Measurements from ENCODE around the gene TJP3.
A peak's percentile ranks its signal among the peaks of the same experiment; 100 is the strongest.

The TJP3 gene

GRCh38 chr19:3697671-3698385 lies 10.4 kb upstream of the TJP3 start:
- Histone ChIP-seq H3K4me3 (ENCODE audit: low read length) (peak overlapping the region; percentile 52), H3K36me3 (ENCODE audit: control insufficient read depth, insufficient read depth, low read length) (no peaks in the 10 kb centered on the region), H3K27me3 (ENCODE audit: control insufficient read depth, insufficient read depth, low read length) (no peaks in the 10 kb centered on the region), H3K4me1 (ENCODE audit: control insufficient read depth, insufficient read depth, low read length) (peaks cover 14% of the 10 kb centered on the region), H3K9ac (ENCODE audit: low read length) (no peak overlapping the region), H3K27ac (ENCODE audit: low read depth, low read length) (peak overlapping the region; percentile 95)

- H3K9ac ChIP-seq (ENCODE audit: low read length) = no peak overlapping the region
- H3K27me3 ChIP-seq (ENCODE audit: control insufficient read depth, insufficient read depth, low read length) = no peaks in the 10 kb centered on the region
- H3K36me3 ChIP-seq (ENCODE audit: control insufficient read depth, insufficient read depth, low read length) = no peaks in the 10 kb centered on the region
- peaks cover 13% of the 10 kb centered on the region for H3K4me1 ChIP-seq (ENCODE audit: control insufficient read depth, insufficient read depth, low read length)
- peak overlapping the region; percentile 95 for H3K27ac ChIP-seq (ENCODE audit: low read depth, low read length)
- peak overlapping the region; percentile 52 for H3K4me3 ChIP-seq (ENCODE audit: low read length)
Observed at GRCh38 chr19:3698386-3698950, 9.7 kb upstream of the TJP3 start.

- peak overlapping the region; percentile 80 for H3K9ac ChIP-seq (ENCODE audit: low read length)
- H3K4me3 ChIP-seq (ENCODE audit: low read length) = peak overlapping the region; percentile 92
- H3K4me1 ChIP-seq (ENCODE audit: control insufficient read depth, insufficient read depth, low read length) = peaks cover 12% of the 10 kb centered on the region
- peak overlapping the region; percentile 95 for H3K27ac ChIP-seq (ENCODE audit: low read depth, low read length)
- H3K36me3 ChIP-seq (ENCODE audit: control insufficient read depth, insufficient read depth, low read length) = no peaks in the 10 kb centered on the region
- H3K27me3 ChIP-seq (ENCODE audit: control insufficient read depth, insufficient read depth, low read length) = no peaks in the 10 kb centered on the region
Observed at GRCh38 chr19:3698974-3699740, 9.0 kb upstream of the TJP3 start.

GRCh38 chr19:3699741-3700241 lies 8.4 kb upstream of the TJP3 start:
- Histone ChIP-seq H3K27ac (ENCODE audit: low read depth, low read length) (peak overlapping the region; percentile 95), H3K4me1 (ENCODE audit: control insufficient read depth, insufficient read depth, low read length) (peaks cover 12% of the 10 kb centered on the region), H3K9ac (ENCODE audit: low read length) (peak overlapping the region; percentile 80), H3K27me3 (ENCODE audit: control insufficient read depth, insufficient read depth, low read length) (no peaks in the 10 kb centered on the region), H3K4me3 (ENCODE audit: low read length) (peak overlapping the region; percentile 92), H3K36me3 (ENCODE audit: control insufficient read depth, insufficient read depth, low read length) (no peaks in the 10 kb centered on the region)

GRCh38 chr19:3700242-3701032 lies 7.7 kb upstream of the TJP3 start, which contains the start of gene PIP5K1C:
TSS of gene PIP5K1C (minus strand) at chr19:3700468. CDS start at chr19:3700390, 78 bp downstream.
- peak within 1 kb of the TSS; percentile 80 for H3K9ac ChIP-seq (ENCODE audit: low read length)
- no peaks in the 10 kb centered on the region for H3K27me3 ChIP-seq (ENCODE audit: control insufficient read depth, insufficient read depth, low read length)
- peaks cover 12% of the 10 kb centered on the region for H3K4me1 ChIP-seq (ENCODE audit: control insufficient read depth, insufficient read depth, low read length)
- H3K36me3 ChIP-seq (ENCODE audit: control insufficient read depth, insufficient read depth, low read length) = no peaks in the 10 kb centered on the region
- peak within 1 kb of the TSS; percentile 95 for H3K27ac ChIP-seq (ENCODE audit: low read depth, low read length)
- H3K4me3 ChIP-seq (ENCODE audit: low read length) = peak within 1 kb of the TSS; percentile 92

- Histone ChIP-seq H3K4me3 (ENCODE audit: low read length) (no peak overlapping the region), H3K9ac (ENCODE audit: low read length) (no peak overlapping the region), H3K36me3 (ENCODE audit: control insufficient read depth, insufficient read depth, low read length) (no peaks in the 10 kb centered on the region), H3K27ac (ENCODE audit: low read depth, low read length) (no peak overlapping the region), H3K4me1 (ENCODE audit: control insufficient read depth, insufficient read depth, low read length) (peaks cover 12% of the 10 kb centered on the region), H3K27me3 (ENCODE audit: control insufficient read depth, insufficient read depth, low read length) (no peaks in the 10 kb centered on the region)
Observed at GRCh38 chr19:3701200-3701599, 7.0 kb upstream of the TJP3 start.

GRCh38 chr19:3707868-3708206 lies 347 bp upstream of the TJP3 start:
- peaks cover 3% of the 10 kb centered on the region for H3K4me1 ChIP-seq (ENCODE audit: control insufficient read depth, insufficient read depth, low read length)
- H3K27ac ChIP-seq (ENCODE audit: low read depth, low read length) = no peak overlapping the region
- peak overlapping the region; percentile 69 for H3K4me3 ChIP-seq (ENCODE audit: low read length)
- H3K36me3 ChIP-seq (ENCODE audit: control insufficient read depth, insufficient read depth, low read length) = no peaks in the 10 kb centered on the region
- H3K9ac ChIP-seq (ENCODE audit: low read length) = no peak overlapping the region
- H3K27me3 ChIP-seq (ENCODE audit: control insufficient read depth, insufficient read depth, low read length) = no peaks in the 10 kb centered on the region

GRCh38 chr19:3710265-3710812 lies 2.2 kb downstream of the TJP3 start:
- Histone ChIP-seq H3K27me3 (ENCODE audit: control insufficient read depth, insufficient read depth, low read length) (no peaks in the 10 kb centered on the region), H3K9ac (ENCODE audit: low read length) (no peak overlapping the region), H3K27ac (ENCODE audit: low read depth, low read length) (no peak overlapping the region), H3K4me3 (ENCODE audit: low read length) (no peak overlapping the region), H3K4me1 (ENCODE audit: control insufficient read depth, insufficient read depth, low read length) (peaks cover 3% of the 10 kb centered on the region), H3K36me3 (ENCODE audit: control insufficient read depth, insufficient read depth, low read length) (no peaks in the 10 kb centered on the region)

- Histone ChIP-seq H3K4me1 (ENCODE audit: control insufficient read depth, insufficient read depth, low read length) (peaks cover 3% of the 10 kb centered on the region), H3K36me3 (ENCODE audit: control insufficient read depth, insufficient read depth, low read length) (no peaks in the 10 kb centered on the region), H3K27me3 (ENCODE audit: control insufficient read depth, insufficient read depth, low read length) (no peaks in the 10 kb centered on the region), H3K27ac (ENCODE audit: low read depth, low read length) (no peak overlapping the region), H3K4me3 (ENCODE audit: low read length) (peak overlapping the region; percentile 32), H3K9ac (ENCODE audit: low read length) (no peak overlapping the region)
Observed at GRCh38 chr19:3712663-3713611, 4.8 kb downstream of the TJP3 start.

GRCh38 chr19:3716147-3716668 lies 8.0 kb downstream of the TJP3 start:
- Histone ChIP-seq H3K36me3 (ENCODE audit: control insufficient read depth, insufficient read depth, low read length) (no peaks in the 10 kb centered on the region), H3K4me1 (ENCODE audit: control insufficient read depth, insufficient read depth, low read length) (no peaks in the 10 kb centered on the region), H3K27me3 (ENCODE audit: control insufficient read depth, insufficient read depth, low read length) (peaks cover 5% of the 10 kb centered on the region), H3K4me3 (ENCODE audit: low read length) (no peak overlapping the region), H3K9ac (ENCODE audit: low read length) (no peak overlapping the region), H3K27ac (ENCODE audit: low read depth, low read length) (no peak overlapping the region)

GRCh38 chr19:3719868-3720267 lies 11.7 kb downstream of the TJP3 start:
- Histone ChIP-seq H3K27ac (ENCODE audit: low read depth, low read length) (no peak overlapping the region), H3K36me3 (ENCODE audit: control insufficient read depth, insufficient read depth, low read length) (no peaks in the 10 kb centered on the region), H3K9ac (ENCODE audit: low read length) (no peak overlapping the region), H3K27me3 (ENCODE audit: control insufficient read depth, insufficient read depth, low read length) (peaks cover 19% of the 10 kb centered on the region), H3K4me1 (ENCODE audit: control insufficient read depth, insufficient read depth, low read length) (no peaks in the 10 kb centered on the region), H3K4me3 (ENCODE audit: low read length) (no peak overlapping the region)
